Central memory CD8-positive, alpha-beta T cell (primary cell): ENCODE measurements around the gene ACSL5.
A peak's percentile ranks its signal among the peaks of the same experiment; 100 is the strongest.

Experiments used
- ATAC-seq: fragments of 150-1000 bp; cut with Tn5 transposase; replicated peaks from 2 replicates; pipeline ENCODE4 v1.10.0; 2022; ENCODE audit warnings: mild to moderate bottlenecking, moderate FRiP score, moderate number of reproducible peaks; ENCODE audit not compliant: poor library complexity, severe bottlenecking; ENCODE audit errors: extremely low read depth
- DNase-seq, 2 donors: peaks; one replicate each; pipeline ENCODE4 v3.0.0; 2021; ENCODE audit warnings: low spot score in 2 of 2
- H3K27ac Mint-ChIP-seq: one replicate; pipeline ENCODE4 v1.8.0; 2022; ENCODE audit warnings: low read depth, mild to moderate bottlenecking, moderate library complexity, mixed read lengths
- H3K27me3 Mint-ChIP-seq: one replicate; pipeline ENCODE4 v1.8.0; 2022; ENCODE audit warnings: mixed read lengths
- H3K36me3 Mint-ChIP-seq: one replicate; pipeline ENCODE4 v1.8.0; 2022; ENCODE audit warnings: mild to moderate bottlenecking, moderate library complexity, mixed read lengths; ENCODE audit not compliant: insufficient read depth
- H3K4me1 Mint-ChIP-seq: one replicate; pipeline ENCODE4 v1.8.0; 2022; ENCODE audit warnings: mixed read lengths
- H3K4me3 Mint-ChIP-seq: one replicate; pipeline ENCODE4 v1.8.0; 2022; ENCODE audit warnings: mild to moderate bottlenecking, moderate library complexity, mixed read lengths
- H3K9me3 Mint-ChIP-seq: one replicate; pipeline ENCODE4 v1.8.0; 2022; ENCODE audit warnings: mixed read lengths

Gene ACSL5

DNA sequence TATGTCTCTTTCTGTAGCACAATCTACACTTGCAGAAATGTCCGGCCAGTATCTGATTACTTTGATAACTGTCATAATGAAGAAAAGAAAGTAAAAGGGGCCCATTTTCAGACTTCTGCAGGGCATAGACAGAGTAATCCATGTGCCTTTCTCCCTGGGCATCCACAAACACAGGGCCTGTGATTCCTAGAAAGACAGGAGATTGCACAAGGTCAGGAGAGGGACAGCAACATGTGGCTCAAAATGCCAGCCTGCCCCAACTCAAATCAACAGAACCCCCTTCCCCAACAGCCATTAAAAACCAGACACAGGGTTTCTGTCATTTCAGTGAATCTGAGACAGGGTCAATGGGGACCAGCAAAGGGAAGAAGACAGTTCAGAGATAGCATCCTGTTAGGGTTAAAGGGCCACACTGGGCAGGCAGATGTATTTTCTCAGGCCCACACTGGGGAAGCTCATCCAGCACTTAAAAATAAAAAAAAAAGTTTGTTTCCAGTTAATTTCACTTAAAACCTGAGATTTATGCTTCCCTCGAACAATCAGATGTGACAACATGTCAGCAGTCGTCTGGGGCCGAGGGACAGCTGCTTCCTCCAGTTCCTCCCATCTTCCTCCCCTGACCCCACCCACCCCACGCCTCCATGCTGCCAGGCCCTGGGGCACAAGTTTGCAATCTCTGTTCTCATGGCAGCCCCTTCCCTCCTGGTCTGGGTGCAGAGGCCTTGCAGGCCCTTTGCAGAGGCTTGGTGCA lies 30.7 kb upstream of the ACSL5 start:
- no peak overlapping the region for H3K27ac Mint-ChIP-seq
- peaks cover 7% of the 10 kb centered on the region for H3K4me1 Mint-ChIP-seq
- no peaks in the 10 kb centered on the region for H3K36me3 Mint-ChIP-seq
- no peak for ATAC-seq
- no peaks in the 10 kb centered on the region for H3K9me3 Mint-ChIP-seq
- no peaks in the 10 kb centered on the region for H3K27me3 Mint-ChIP-seq
- peak in 1 of 2 donors; percentile 9 for DNase-seq
- no peak overlapping the region for H3K4me3 Mint-ChIP-seq

- no peak overlapping the region for H3K27ac Mint-ChIP-seq
- H3K4me3 Mint-ChIP-seq = no peak overlapping the region
- no peaks in the 10 kb centered on the region for H3K9me3 Mint-ChIP-seq
- no peaks in the 10 kb centered on the region for H3K36me3 Mint-ChIP-seq
- H3K4me1 Mint-ChIP-seq = peaks cover 7% of the 10 kb centered on the region
- DNase-seq (peak in 1 of 2 donors; percentile 5), ATAC-seq (no peak)
- no peaks in the 10 kb centered on the region for H3K27me3 Mint-ChIP-seq
Observed at GRCh38 chr10:112344261-112344660, 29.7 kb upstream of the ACSL5 start.

DNA sequence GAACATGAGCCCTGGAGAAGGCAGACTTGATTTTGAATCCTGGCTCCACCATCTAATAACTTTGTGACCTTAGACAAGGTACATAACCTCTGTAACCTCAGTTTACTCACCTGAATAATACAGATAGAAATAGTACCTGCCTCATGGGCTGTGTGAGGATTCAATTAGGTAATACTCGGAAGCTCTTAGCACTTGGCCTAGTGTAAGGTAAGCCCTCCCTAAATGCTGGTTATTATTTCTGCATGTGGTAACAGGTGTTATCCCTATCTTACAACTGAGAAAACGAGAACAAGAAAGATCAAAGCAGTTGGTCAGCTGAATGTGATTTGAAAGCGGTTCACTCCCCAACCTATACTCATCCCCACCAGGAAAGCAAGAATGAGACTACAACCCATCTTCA lies 28.7 kb upstream of the ACSL5 start:
- Mint-ChIP-seq H3K36me3 (no peaks in the 10 kb centered on the region), H3K4me1 (peaks cover 7% of the 10 kb centered on the region), H3K27me3 (no peaks in the 10 kb centered on the region), H3K9me3 (no peaks in the 10 kb centered on the region), H3K27ac (no peak overlapping the region), H3K4me3 (no peak overlapping the region)
- DNase-seq (no peak), ATAC-seq (peak; percentile 67)

GRCh38 chr10:112345743-112346142 lies 28.2 kb upstream of the ACSL5 start:
- Mint-ChIP-seq H3K4me1 (peaks cover 7% of the 10 kb centered on the region), H3K36me3 (no peaks in the 10 kb centered on the region), H3K27me3 (no peaks in the 10 kb centered on the region), H3K27ac (no peak overlapping the region), H3K4me3 (no peak overlapping the region), H3K9me3 (no peaks in the 10 kb centered on the region)
- DNase-seq = peak in 1 of 2 donors; percentile 2
- ATAC-seq = no peak

DNA sequence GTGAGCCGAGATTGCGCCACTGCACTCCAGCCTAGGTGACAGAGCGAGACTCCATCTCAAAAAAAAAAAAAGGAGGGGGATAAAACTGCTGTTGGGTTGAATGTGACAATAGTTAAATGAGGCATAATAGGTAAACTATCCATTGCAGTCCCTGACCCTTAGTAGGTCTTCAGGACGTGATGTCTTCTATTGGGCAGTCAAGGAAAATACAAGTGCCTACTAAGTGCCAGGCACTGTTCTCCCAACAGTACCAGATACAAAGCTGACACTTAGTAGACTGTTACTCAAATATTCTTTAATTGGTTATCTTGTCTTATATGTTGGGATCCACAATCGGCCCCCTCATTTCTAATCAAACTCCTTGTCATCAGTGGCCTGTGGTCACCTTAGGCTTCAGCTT lies 27.1 kb upstream of the ACSL5 start:
- Mint-ChIP-seq H3K27me3 (no peaks in the 10 kb centered on the region), H3K27ac (no peak overlapping the region), H3K4me1 (peaks cover 7% of the 10 kb centered on the region), H3K36me3 (no peaks in the 10 kb centered on the region), H3K4me3 (no peak overlapping the region), H3K9me3 (no peaks in the 10 kb centered on the region)
- DNase-seq = no peak
- ATAC-seq = no peak

DNA sequence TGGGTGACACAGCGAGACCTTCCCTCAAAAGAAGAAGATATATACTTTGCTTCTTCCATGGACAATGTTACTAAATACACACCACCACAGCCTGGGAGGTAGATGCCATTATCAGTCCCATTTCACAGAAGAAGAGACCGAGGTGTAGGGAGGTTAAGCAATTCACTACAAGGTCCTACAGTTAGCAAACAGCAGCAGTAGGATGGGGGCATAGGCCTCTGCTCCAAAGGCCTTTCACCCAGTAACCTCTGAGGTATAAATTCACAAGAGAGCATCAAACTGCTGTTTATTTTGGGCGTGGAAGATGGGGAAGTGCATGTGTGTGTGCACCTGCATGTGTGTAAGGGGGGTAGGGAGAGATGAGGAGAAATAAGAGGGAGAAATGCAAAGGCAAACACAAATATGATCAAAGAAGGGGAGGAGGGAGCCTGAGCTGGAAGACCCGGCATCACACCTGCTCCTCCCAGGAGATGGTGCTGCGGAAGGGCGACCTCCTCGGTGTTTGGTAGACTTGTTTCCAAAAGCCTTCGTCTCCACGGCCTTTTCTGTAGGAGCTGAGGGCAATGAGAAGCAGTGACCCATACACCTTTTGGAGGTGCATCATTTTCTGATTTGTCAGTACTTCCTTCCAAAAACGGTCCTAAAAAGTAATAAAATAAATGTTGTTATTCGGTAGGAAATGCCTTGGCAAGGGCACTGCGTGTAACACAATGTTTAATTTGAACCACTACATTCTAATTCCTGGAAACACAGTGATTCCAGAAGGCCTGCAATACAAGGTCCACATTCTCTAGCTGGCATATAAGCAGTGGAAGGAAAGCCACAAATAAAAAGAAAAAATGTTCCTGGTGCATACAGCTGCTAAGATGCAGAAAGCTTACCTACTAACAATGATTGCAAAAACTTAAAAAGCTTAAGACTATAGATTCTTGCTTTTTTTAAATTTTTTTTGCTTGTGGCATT lies 25.9 kb upstream of the ACSL5 start:
- Mint-ChIP-seq H3K36me3 (no peaks in the 10 kb centered on the region), H3K4me3 (no peak overlapping the region), H3K27ac (no peak overlapping the region), H3K4me1 (peaks cover 7% of the 10 kb centered on the region), H3K9me3 (no peaks in the 10 kb centered on the region), H3K27me3 (no peaks in the 10 kb centered on the region)
- ATAC-seq (no peak), DNase-seq (peak in 1 of 2 donors; percentile 6)

DNA sequence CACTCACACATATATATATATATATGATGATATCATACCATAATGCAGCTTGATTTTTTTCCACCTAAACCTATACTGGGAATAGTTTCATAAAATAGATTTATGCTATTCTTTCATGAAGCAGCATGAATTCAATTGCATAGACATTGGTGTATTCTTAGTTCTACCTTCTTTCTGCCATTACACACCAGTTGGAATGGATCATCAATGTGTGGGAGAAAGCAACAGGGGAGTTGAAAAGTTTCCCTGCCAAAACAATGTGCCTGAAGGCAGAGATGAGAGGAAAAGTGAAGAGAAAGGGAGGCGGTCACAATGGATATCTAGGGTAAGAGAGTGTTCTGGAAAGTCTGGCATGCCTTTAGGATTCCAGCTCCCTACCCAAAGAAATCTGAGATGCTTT lies 25.2 kb upstream of the ACSL5 start:
- ATAC-seq = no peak
- no peak overlapping the region for H3K27ac Mint-ChIP-seq
- no peaks in the 10 kb centered on the region for H3K36me3 Mint-ChIP-seq

DNA sequence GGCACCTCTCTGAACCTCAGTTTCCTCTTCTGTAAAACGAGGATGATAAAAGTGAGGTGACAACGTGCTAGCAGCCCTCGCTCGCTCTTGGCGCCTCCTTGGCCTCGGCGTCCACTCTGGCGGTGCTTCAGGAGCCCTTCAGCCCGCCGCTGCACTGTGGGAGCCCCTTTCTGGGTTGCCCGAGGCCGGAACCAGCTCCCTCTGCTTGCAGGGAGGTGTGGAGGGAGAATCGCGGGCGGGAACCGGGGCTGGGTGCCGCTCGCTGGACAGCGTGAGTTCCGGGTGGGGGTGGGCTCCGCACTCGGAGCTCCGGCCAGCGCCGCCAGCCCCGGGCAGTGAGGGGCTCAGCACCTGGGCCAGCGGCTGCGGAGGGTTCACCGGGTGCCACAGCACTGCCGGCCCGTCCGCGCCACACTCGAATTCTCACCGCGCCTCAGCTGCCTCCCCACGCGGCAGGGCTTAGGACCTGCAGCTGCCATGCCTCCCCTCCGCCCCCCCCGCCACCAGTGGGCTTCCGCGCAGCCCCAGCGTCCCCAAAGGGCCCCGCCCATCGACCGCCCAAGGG lies 24.3 kb upstream of the ACSL5 start:
- H3K36me3 Mint-ChIP-seq = no peaks in the 10 kb centered on the region
- H3K4me3 Mint-ChIP-seq = no peak overlapping the region
- no peak overlapping the region for H3K27ac Mint-ChIP-seq
- no peaks in the 10 kb centered on the region for H3K27me3 Mint-ChIP-seq
- H3K4me1 Mint-ChIP-seq = peaks cover 7% of the 10 kb centered on the region
- H3K9me3 Mint-ChIP-seq = no peaks in the 10 kb centered on the region
- ATAC-seq (no peak), DNase-seq (peak in 1 of 2 donors; percentile 7)

More for the DNA sequence above, 25.2 kb upstream of the ACSL5 start:
- H3K4me1 Mint-ChIP-seq = peaks cover 7% of the 10 kb centered on the region
- DNase-seq = no peak
- H3K4me3 Mint-ChIP-seq = no peak overlapping the region
- no peaks in the 10 kb centered on the region for H3K9me3 Mint-ChIP-seq
- H3K27me3 Mint-ChIP-seq = no peaks in the 10 kb centered on the region

DNA sequence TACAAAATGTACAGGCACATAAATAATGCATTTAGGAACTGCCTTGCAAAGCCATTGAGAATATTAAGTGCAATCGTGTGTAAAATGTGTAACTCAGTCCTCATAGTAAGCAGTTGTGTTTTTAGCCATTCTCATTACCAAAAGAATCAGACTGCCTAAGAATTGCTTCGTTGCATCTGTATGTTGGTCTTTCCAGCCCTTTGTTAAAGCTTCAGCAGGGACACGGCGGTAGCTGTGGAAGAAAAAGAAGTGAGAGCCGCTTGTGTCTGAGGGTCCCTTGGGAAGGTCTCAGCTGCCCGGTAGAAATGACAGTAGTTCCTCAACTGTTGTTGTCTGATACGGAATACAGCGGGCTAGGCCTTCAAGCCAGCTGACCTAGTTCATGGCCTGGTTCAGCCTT lies 22.8 kb upstream of the ACSL5 start:
- H3K9me3 Mint-ChIP-seq = no peaks in the 10 kb centered on the region
- H3K4me1 Mint-ChIP-seq = no peaks in the 10 kb centered on the region
- ATAC-seq (no peak), DNase-seq (peak in 1 of 2 donors; percentile 0)
- no peak overlapping the region for H3K4me3 Mint-ChIP-seq
- no peaks in the 10 kb centered on the region for H3K27me3 Mint-ChIP-seq
- no peaks in the 10 kb centered on the region for H3K36me3 Mint-ChIP-seq
- H3K27ac Mint-ChIP-seq = no peak overlapping the region

DNA sequence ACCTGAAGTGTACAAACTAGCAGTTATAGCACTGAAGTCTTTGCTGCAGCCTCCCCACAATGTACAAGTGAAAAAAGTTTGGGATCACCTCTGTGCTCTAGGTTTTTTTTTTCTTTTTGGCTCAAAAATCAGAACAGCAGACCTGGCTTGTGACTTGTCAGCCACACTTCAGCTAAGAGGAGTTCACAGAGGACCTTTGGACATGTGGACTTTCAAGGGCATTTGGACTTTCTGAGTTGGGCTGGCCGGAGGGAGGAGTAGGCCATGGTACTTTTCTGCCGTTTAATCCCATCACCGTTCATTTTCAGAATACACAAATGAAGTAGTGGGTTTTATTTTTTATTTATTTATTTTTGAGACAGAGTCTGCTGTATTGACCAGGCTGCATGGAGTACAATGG lies 21.9 kb upstream of the ACSL5 start:
- DNase-seq (no peak), ATAC-seq (no peak)
- H3K27me3 Mint-ChIP-seq = no peaks in the 10 kb centered on the region
- no peaks in the 10 kb centered on the region for H3K9me3 Mint-ChIP-seq
- no peaks in the 10 kb centered on the region for H3K36me3 Mint-ChIP-seq
- no peak overlapping the region for H3K4me3 Mint-ChIP-seq
- no peaks in the 10 kb centered on the region for H3K4me1 Mint-ChIP-seq
- no peak overlapping the region for H3K27ac Mint-ChIP-seq

DNA sequence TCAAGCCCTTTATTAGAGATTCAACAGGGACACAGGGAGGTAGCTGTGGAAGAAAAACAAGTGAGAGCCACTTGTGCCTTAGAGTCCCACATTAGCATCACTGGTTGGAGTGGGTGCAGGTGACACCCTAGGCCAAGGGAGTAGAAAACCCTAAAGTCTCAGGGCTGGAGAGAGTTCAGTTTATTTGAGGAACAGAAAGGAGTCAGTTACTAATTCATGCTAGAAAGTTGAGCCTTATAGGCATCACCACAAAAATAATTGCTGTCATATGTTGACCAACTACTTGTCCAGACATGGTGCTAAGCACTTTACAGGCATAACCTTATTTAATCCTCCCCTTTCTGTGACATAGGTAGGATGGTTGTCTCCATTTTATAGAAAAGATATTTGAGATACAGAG lies 20.9 kb upstream of the ACSL5 start:
- Mint-ChIP-seq H3K4me1 (no peaks in the 10 kb centered on the region), H3K9me3 (no peaks in the 10 kb centered on the region), H3K36me3 (no peaks in the 10 kb centered on the region), H3K27me3 (no peaks in the 10 kb centered on the region), H3K4me3 (no peak overlapping the region), H3K27ac (no peak overlapping the region)
- ATAC-seq (no peak), DNase-seq (no peak)

DNA sequence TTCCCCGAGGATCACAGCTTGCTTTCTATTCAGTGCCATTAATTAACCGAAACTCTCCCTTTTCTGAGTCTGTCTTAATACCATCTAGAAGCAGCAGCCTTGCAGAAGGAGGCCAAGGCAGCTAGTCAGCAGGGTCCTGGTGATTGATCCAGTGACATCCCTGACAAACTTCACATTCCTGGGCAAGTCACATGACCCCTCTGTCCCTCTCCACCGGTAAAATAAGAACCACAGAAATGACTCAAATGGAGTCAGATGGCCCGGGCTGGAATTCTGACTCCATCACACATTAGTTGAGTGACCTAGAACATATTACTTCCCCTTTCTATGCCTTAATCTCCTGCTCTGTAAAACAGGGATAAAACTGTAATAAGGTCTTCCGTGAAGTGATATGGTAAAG lies 17.2 kb upstream of the ACSL5 start:
- DNase-seq = no peak
- H3K4me1 Mint-ChIP-seq = no peaks in the 10 kb centered on the region
- no peak overlapping the region for H3K4me3 Mint-ChIP-seq
- no peaks in the 10 kb centered on the region for H3K9me3 Mint-ChIP-seq
- no peak for ATAC-seq
- no peaks in the 10 kb centered on the region for H3K27me3 Mint-ChIP-seq
- H3K27ac Mint-ChIP-seq = no peak overlapping the region
- H3K36me3 Mint-ChIP-seq = peaks cover 2% of the 10 kb centered on the region
